SH-SY5Y (cell line): ENCODE measurements around the gene DHX34.

Experiments used
- GATA2 ChIP-seq: IDR thresholded peaks from 2 replicates; pipeline ENCODE4 v1.6.1; 2011; ENCODE audit warnings: mild to moderate bottlenecking, low read depth, low read length
- GATA3 ChIP-seq: IDR thresholded peaks from 2 replicates; pipeline ENCODE4 v1.6.1; 2011; ENCODE audit warnings: low read depth, mild to moderate bottlenecking, low read length, moderate library complexity

GRCh38 chr19:47417746-47418691 lies 68.9 kb downstream of the DHX34 start:
- no peak for TF ChIP-seq GATA2
- no peak for TF ChIP-seq GATA3
